ENCODE results near the gene TIMP2. TPM values are rescaled to one million over a fixed set of nuclear protein-coding genes. Genes with fewer than 3 reads are reported as not detected.

The TIMP2 gene
- total and polyA plus RNA-seq, 2 of the 13 experiments (the other 11 are each of a cell fraction or from before 2014, with no cell fraction given), result 3.8 to 8.5 TPM

DNA sequence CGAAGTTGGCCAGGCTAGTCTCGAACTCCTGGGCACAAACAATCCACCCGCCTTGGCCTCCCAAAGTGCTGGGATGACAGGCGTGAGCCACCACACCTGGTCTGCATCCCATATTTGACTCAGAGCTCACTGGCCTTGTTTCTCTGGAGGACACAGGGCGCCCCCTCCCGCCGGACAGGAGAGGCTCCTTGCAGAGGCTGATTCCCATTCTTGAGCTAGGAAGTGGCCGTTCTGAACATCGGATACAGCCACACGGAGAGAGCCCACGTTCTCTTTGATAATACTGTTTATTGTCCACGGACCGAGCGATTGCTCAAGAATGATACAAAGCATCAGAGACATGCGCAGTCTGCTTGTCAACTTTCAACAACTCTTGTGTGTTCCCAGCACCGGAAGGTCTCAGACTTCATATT, 72.5 kb downstream of the TIMP2 start (continued):
- TF ChIP-seq, protein P1, sequence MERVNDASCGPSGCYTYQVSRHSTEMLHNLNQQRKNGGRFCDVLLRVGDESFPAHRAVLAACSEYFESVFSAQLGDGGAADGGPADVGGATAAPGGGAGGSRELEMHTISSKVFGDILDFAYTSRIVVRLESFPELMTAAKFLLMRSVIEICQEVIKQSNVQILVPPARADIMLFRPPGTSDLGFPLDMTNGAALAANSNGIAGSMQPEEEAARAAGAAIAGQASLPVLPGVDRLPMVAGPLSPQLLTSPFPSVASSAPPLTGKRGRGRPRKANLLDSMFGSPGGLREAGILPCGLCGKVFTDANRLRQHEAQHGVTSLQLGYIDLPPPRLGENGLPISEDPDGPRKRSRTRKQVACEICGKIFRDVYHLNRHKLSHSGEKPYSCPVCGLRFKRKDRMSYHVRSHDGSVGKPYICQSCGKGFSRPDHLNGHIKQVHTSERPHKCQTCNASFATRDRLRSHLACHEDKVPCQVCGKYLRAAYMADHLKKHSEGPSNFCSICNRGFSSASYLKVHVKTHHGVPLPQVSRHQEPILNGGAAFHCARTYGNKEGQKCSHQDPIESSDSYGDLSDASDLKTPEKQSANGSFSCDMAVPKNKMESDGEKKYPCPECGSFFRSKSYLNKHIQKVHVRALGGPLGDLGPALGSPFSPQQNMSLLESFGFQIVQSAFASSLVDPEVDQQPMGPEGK (CRISPR knock-in tag; IDR thresholded peaks at IDR 0.05), result 0 out of 2 replicates have a peak, but pooled peaks have one; percentile 14
- no peak for TF ChIP-seq ZNF17 (CRISPR knock-in tag; IDR thresholded peaks at IDR 0.05)
- no peak for TF ChIP-seq ZMYM2 (CRISPR knock-in tag; IDR thresholded peaks at IDR 0.05)
- TF ChIP-seq JUN (CRISPR knock-in tag; IDR thresholded peaks at IDR 0.05), result no peak
- no peak for TF ChIP-seq ZZZ3 (CRISPR knock-in tag; IDR thresholded peaks at IDR 0.05; ENCODE audit: borderline replicate concordance)
- TF ChIP-seq GPN1 (CRISPR knock-in tag; IDR thresholded peaks at IDR 0.05; ENCODE audit: borderline replicate concordance), result no peak
- TF ChIP-seq HNRNPK (IDR thresholded peaks at IDR 0.05; ENCODE audit: low read depth, low read length, poor library complexity, severe bottlenecking), result no peak
- no peak for TF ChIP-seq NFYC (CRISPR knock-in tag; IDR thresholded peaks at IDR 0.05)
- TF ChIP-seq ZNF766 (CRISPR knock-in tag; IDR thresholded peaks at IDR 0.05; ENCODE audit: borderline replicate concordance), result no peak
- no peak for TF ChIP-seq ZNF562 (CRISPR knock-in tag; IDR thresholded peaks at IDR 0.05; ENCODE audit: borderline replicate concordance)
- 0 out of 2 replicates have a peak, but pooled peaks have one; percentile 24 for TF ChIP-seq ZNF350 (CRISPR knock-in tag; IDR thresholded peaks at IDR 0.05; ENCODE audit: borderline replicate concordance, low read depth)
- no peak for TF ChIP-seq HNRNPH1 (optimal IDR thresholded peaks at IDR 0.05; ENCODE audit: low read depth, low read length)
- TF ChIP-seq, protein P2, sequence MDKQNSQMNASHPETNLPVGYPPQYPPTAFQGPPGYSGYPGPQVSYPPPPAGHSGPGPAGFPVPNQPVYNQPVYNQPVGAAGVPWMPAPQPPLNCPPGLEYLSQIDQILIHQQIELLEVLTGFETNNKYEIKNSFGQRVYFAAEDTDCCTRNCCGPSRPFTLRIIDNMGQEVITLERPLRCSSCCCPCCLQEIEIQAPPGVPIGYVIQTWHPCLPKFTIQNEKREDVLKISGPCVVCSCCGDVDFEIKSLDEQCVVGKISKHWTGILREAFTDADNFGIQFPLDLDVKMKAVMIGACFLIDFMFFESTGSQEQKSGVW (CRISPR knock-in tag; IDR thresholded peaks at IDR 0.05; ENCODE audit: borderline replicate concordance), result no peak
- no peak for TF ChIP-seq YY1 (IDR thresholded peaks at IDR 0.05; ENCODE audit: insufficient read depth, insufficient replicate concordance, low read depth, low read length)
- TF ChIP-seq RFX1 (IDR thresholded peaks at IDR 0.05), result no peak
- 0 out of 2 replicates have a peak, but pooled peaks have one; percentile 60 for TF ChIP-seq NRL (CRISPR knock-in tag; IDR thresholded peaks at IDR 0.05; ENCODE audit: borderline replicate concordance)
- no peak for TF ChIP-seq ZNF3 (CRISPR knock-in tag; IDR thresholded peaks at IDR 0.05)
- no peak for TF ChIP-seq JDP2 (CRISPR knock-in tag; IDR thresholded peaks at IDR 0.05; ENCODE audit: borderline replicate concordance)
- 0 out of 2 replicates have a peak, but pooled peaks have one; percentile 12 for TF ChIP-seq BCL6 (CRISPR knock-in tag; IDR thresholded peaks at IDR 0.05)
- no peak for TF ChIP-seq NR2C2 (CRISPR knock-in tag; IDR thresholded peaks at IDR 0.05; ENCODE audit: borderline replicate concordance)
- TF ChIP-seq XRCC5 (optimal IDR thresholded peaks at IDR 0.05; ENCODE audit: low read length), result peak; percentile 89
- no peak for TF ChIP-seq ARHGAP35 (CRISPR knock-in tag; IDR thresholded peaks at IDR 0.05; ENCODE audit: borderline replicate concordance)
- TF ChIP-seq, protein P3, sequence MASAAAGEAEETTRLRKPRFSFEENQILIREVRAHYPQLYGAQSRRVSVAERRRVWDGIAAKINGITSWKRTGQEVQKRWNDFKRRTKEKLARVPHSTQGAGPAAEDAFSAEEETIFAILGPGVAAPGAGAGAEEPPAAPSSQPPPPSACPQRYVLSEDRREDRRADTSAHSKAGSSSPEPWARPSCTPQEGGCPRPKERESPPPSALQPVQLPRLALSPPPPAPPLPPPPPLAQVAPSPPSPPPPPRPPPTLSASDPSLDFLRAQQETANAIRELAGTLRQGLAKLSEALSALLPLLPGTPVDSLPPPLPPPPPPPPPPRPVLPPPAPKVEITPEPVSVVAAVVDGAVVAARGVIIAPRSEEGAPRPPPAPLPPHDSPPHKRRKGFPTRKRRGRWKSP (CRISPR knock-in tag; IDR thresholded peaks at IDR 0.05), result no peak
- no peak for TF ChIP-seq IRF2 (CRISPR knock-in tag; IDR thresholded peaks at IDR 0.05)
- TF ChIP-seq, protein P4, sequence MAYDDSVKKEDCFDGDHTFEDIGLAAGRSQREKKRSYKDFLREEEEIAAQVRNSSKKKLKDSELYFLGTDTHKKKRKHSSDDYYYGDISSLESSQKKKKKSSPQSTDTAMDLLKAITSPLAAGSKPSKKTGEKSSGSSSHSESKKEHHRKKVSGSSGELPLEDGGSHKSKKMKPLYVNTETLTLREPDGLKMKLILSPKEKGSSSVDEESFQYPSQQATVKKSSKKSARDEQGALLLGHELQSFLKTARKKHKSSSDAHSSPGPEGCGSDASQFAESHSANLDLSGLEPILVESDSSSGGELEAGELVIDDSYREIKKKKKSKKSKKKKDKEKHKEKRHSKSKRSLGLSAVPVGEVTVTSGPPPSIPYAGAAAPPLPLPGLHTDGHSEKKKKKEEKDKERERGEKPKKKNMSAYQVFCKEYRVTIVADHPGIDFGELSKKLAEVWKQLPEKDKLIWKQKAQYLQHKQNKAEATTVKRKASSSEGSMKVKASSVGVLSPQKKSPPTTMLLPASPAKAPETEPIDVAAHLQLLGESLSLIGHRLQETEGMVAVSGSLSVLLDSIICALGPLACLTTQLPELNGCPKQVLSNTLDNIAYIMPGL (CRISPR knock-in tag; IDR thresholded peaks at IDR 0.05; ENCODE audit: borderline replicate concordance in 1 of 2, low read depth in 1 of 2), result peak in 1 of 2 experiments; percentile 30; a peak in 1 of 4 replicates
